Neural progenitor cell (in vitro differentiated cells): ENCODE measurements around the gene IQCH. TPM values are rescaled to one million over a fixed set of nuclear protein-coding genes. Genes with fewer than 3 reads are reported as not detected.

Experiments
- DNase-seq: peaks from one replicate; pipeline ENCODE4 v3.0.0-alpha.2; 2016; ENCODE audit warnings: low spot score
- H2AFZ ChIP-seq: fragments of 200-600 bp; sonication (generic); replicated peaks from 2 replicates; pipeline ENCODE4 v1.6.1; 2016; ENCODE audit warnings: antibody characterized with exemption
- H3F3A ChIP-seq: fragments of 200-600 bp; sonication (generic); 2 replicates; pipeline ENCODE4 v1.6.1; 2016; ENCODE audit warnings: antibody characterized with exemption, low read depth
- H3K27ac ChIP-seq: fragments of 200-600 bp; sonication (generic); 2 replicates; pipeline ENCODE4 v1.5.1; 2016; ENCODE audit warnings: mild to moderate bottlenecking
- H3K27me3 ChIP-seq: fragments of 200-600 bp; sonication (generic); 2 replicates; pipeline ENCODE4 v1.6.1; 2016; ENCODE audit warnings: mild to moderate bottlenecking, moderate library complexity
- H3K36me3 ChIP-seq: fragments of 200-600 bp; sonication (generic); 2 replicates; pipeline ENCODE4 v1.5.1; 2016
- H3K4me1 ChIP-seq: fragments of 200-600 bp; sonication (generic); 2 replicates; pipeline ENCODE4 v1.6.1; 2016; ENCODE audit warnings: mixed run types
- H3K4me2 ChIP-seq: fragments of 200-600 bp; sonication (generic); 2 replicates; pipeline ENCODE4 v1.6.1; 2016
- H3K4me3 ChIP-seq: fragments of 200-600 bp; sonication (generic); 2 replicates; pipeline ENCODE4 v1.5.1; 2016
- H3K79me2 ChIP-seq: fragments of 200-600 bp; sonication (generic); 2 replicates; pipeline ENCODE4 v1.6.1; 2016; ENCODE audit warnings: low read depth
- H3K9ac ChIP-seq: fragments of 200-600 bp; sonication (generic); 2 replicates; pipeline ENCODE4 v1.6.1; 2016
- H3K9me3 ChIP-seq: fragments of 200-600 bp; sonication (generic); 2 replicates; pipeline ENCODE4 v1.5.1; 2016; ENCODE audit warnings: low read depth
- H4K20me1 ChIP-seq: fragments of 200-600 bp; sonication (generic); 2 replicates; pipeline ENCODE4 v1.6.1; 2016; ENCODE audit warnings: low read depth
- H3K27ac Mint-ChIP-seq: 3 replicates; pipeline ENCODE4 v1.8.0; 2021; ENCODE audit warnings: mixed read lengths
- H3K27me3 Mint-ChIP-seq: 2 replicates; pipeline ENCODE4 v1.8.0; 2022; ENCODE audit warnings: low read depth, mild to moderate bottlenecking, inconsistent platforms, moderate library complexity, mixed read lengths; ENCODE audit not compliant: insufficient read depth
- H3K36me3 Mint-ChIP-seq: 3 replicates; pipeline ENCODE4 v1.8.0; 2021; ENCODE audit warnings: mixed read lengths
- H3K4me1 Mint-ChIP-seq: 3 replicates; pipeline ENCODE4 v1.8.0; 2021; ENCODE audit warnings: mixed read lengths
- H3K4me3 Mint-ChIP-seq: 3 replicates; pipeline ENCODE4 v1.8.0; 2021; ENCODE audit warnings: mild to moderate bottlenecking, moderate library complexity, mixed read lengths
- H3K9me3 Mint-ChIP-seq: 3 replicates; pipeline ENCODE4 v1.8.0; 2020; ENCODE audit warnings: mixed read lengths
- EZH2 ChIP-seq: fragments of 200-600 bp; sonication (generic); IDR thresholded peaks from 2 replicates; pipeline ENCODE4 v1.6.1; 2017; ENCODE audit warnings: antibody characterized with exemption, mild to moderate bottlenecking, moderate library complexity
- EZH2phosphoT487 ChIP-seq: fragments of 200-600 bp; sonication (generic); IDR thresholded peaks from 2 replicates; pipeline ENCODE4 v1.6.1; 2017; ENCODE audit warnings: antibody characterized with exemption
- total RNA-seq: library from RNA; depleted of rRNA; stranded (reverse); fragments of >200 nt; gene quantifications from 2 replicates; pipeline ENCODE4 v1.2.3, GENCODE V29; 2015; ENCODE audit warnings: low replicate concordance
- TF ChIP-seq, protein P1 (sequence below): fragments of 200-600 bp; sonication (generic); IDR thresholded peaks from 2 replicates; pipeline ENCODE4 v1.5.1; 2017; ENCODE audit warnings: antibody characterized with exemption, mild to moderate bottlenecking

The IQCH gene
- total RNA-seq, 1 donor from 2014 or later: 21.0 TPM

DNA sequence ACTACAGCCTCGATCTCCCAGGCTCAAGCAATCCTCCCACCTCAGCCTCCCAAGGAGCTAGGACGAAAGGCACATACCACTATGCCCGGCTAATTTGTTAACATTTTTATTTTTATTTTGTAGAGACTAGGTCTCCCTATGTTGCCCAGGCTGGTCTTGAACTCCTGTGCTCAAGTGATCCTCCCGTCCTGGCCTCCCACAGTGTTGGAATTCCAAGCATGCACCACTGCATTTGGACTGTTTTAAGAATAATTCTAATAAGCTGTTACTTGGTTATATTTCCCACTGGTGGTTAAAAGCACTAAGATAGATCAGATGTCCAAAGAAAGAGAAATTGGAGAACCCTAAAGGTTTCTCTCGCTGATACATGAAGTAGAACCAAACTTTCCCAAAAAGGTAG lies 3.3 kb upstream of the IQCH start:
- Histone ChIP-seq H3K9me3 (no peaks in the 10 kb centered on the region), H3K79me2 (peaks cover 80% of the 10 kb centered on the region), H3F3A (peaks cover 10% of the 10 kb centered on the region), H3K9ac (no peak overlapping the region), H3K4me2 (no peak overlapping the region), H3K27me3 (peaks cover 15% of the 10 kb centered on the region), H3K4me3 (no peak overlapping the region), H3K36me3 (no peaks in the 10 kb centered on the region), H3K4me1 (peaks cover 16% of the 10 kb centered on the region), H2AFZ (no peak overlapping the region), H4K20me1 (peaks cover 6% of the 10 kb centered on the region), H3K27ac (no peak overlapping the region)
- peaks cover 7% of the 10 kb centered on the region for H3K36me3 Mint-ChIP-seq
- H3K4me3 Mint-ChIP-seq: no peak overlapping the region
- no peak overlapping the region for H3K27ac Mint-ChIP-seq
- H3K4me1 Mint-ChIP-seq: peaks cover 24% of the 10 kb centered on the region
- peaks cover 5% of the 10 kb centered on the region for H3K27me3 Mint-ChIP-seq
- TF ChIP-seq, protein P1, sequence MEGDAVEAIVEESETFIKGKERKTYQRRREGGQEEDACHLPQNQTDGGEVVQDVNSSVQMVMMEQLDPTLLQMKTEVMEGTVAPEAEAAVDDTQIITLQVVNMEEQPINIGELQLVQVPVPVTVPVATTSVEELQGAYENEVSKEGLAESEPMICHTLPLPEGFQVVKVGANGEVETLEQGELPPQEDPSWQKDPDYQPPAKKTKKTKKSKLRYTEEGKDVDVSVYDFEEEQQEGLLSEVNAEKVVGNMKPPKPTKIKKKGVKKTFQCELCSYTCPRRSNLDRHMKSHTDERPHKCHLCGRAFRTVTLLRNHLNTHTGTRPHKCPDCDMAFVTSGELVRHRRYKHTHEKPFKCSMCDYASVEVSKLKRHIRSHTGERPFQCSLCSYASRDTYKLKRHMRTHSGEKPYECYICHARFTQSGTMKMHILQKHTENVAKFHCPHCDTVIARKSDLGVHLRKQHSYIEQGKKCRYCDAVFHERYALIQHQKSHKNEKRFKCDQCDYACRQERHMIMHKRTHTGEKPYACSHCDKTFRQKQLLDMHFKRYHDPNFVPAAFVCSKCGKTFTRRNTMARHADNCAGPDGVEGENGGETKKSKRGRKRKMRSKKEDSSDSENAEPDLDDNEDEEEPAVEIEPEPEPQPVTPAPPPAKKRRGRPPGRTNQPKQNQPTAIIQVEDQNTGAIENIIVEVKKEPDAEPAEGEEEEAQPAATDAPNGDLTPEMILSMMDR: no peak
- no peak for TF ChIP-seq EZH2
- TF ChIP-seq EZH2phosphoT487: no peak
- peaks cover 2% of the 10 kb centered on the region for H3K9me3 Mint-ChIP-seq
- DNase-seq: no peak

DNA sequence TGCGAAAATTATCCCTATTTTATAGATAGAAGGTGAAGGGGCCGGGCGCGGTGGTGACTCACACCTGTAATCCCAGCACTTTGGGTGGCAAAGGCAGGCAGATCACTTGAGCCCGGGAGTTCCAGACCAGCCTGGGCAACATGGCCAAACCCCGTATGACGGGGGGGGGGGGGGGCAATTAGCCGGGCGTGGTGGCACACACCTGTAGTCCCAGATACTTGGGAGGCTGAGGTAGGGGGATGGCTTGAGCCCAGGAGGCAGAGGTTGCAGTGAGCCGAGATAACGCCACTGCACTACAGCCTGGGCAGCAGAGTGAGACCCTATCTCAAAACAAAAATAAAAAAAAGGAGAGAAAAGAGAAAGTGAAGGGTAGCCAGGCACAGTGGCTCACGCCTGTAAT lies 1.5 kb upstream of the IQCH start:
- H3K4me2 ChIP-seq: peak overlapping the region; percentile 86
- no peak overlapping the region for H3K27ac ChIP-seq
- DNase-seq: no peak
- H3K27ac Mint-ChIP-seq: no peak overlapping the region
- peaks cover 5% of the 10 kb centered on the region for H3K27me3 Mint-ChIP-seq
- H4K20me1 ChIP-seq: peaks cover 6% of the 10 kb centered on the region
- peaks cover 24% of the 10 kb centered on the region for H3K4me1 Mint-ChIP-seq
- H3K9me3 Mint-ChIP-seq: no peaks in the 10 kb centered on the region
- no peak for TF ChIP-seq EZH2phosphoT487
- TF ChIP-seq, protein P1: no peak
- no peak for TF ChIP-seq EZH2
- peaks cover 10% of the 10 kb centered on the region for H3F3A ChIP-seq
- no peaks in the 10 kb centered on the region for H3K36me3 ChIP-seq
- H3K27me3 ChIP-seq: peaks cover 15% of the 10 kb centered on the region
- H3K9me3 ChIP-seq: no peaks in the 10 kb centered on the region
- peaks cover 16% of the 10 kb centered on the region for H3K4me1 ChIP-seq
- peaks cover 2% of the 10 kb centered on the region for H3K36me3 Mint-ChIP-seq
- H3K4me3 Mint-ChIP-seq: peak overlapping the region; percentile 99
- H3K79me2 ChIP-seq: peaks cover 62% of the 10 kb centered on the region
- peak overlapping the region; percentile 82 for H3K4me3 ChIP-seq
- no peak overlapping the region for H3K9ac ChIP-seq
- no peak overlapping the region for H2AFZ ChIP-seq

GRCh38 chr15:67253549-67254237 lies 893 bp upstream of the IQCH start:
- peaks cover 10% of the 10 kb centered on the region for H3F3A ChIP-seq
- H3K4me1 ChIP-seq: peaks cover 11% of the 10 kb centered on the region
- H3K4me2 ChIP-seq: peak overlapping the region; percentile 86
- H3K27ac Mint-ChIP-seq: peak overlapping the region; percentile 94
- peaks cover 6% of the 10 kb centered on the region for H4K20me1 ChIP-seq
- no peak for DNase-seq
- H2AFZ ChIP-seq: peak overlapping the region; percentile 71
- H3K9me3 ChIP-seq: no peaks in the 10 kb centered on the region
- H3K27ac ChIP-seq: no peak overlapping the region
- peaks cover 15% of the 10 kb centered on the region for H3K27me3 ChIP-seq
- peaks cover 2% of the 10 kb centered on the region for H3K36me3 Mint-ChIP-seq
- H3K4me3 ChIP-seq: peak overlapping the region; percentile 82
- peaks cover 24% of the 10 kb centered on the region for H3K4me1 Mint-ChIP-seq
- peaks cover 5% of the 10 kb centered on the region for H3K27me3 Mint-ChIP-seq
- H3K4me3 Mint-ChIP-seq: peak overlapping the region; percentile 99
- peaks cover 56% of the 10 kb centered on the region for H3K79me2 ChIP-seq
- no peaks in the 10 kb centered on the region for H3K9me3 Mint-ChIP-seq
- H3K9ac ChIP-seq: peak overlapping the region; percentile 74
- TF ChIP-seq, protein P1: no peak
- TF ChIP-seq EZH2phosphoT487 (no peak), EZH2 (no peak)
- H3K36me3 ChIP-seq: no peaks in the 10 kb centered on the region
